PC-9 (cell line): Measurements from ENCODE around the gene OSM. TPM values are rescaled to one million over a fixed set of nuclear protein-coding genes. Genes with fewer than 3 reads are reported as not detected.

Experiments
- BruUV-seq: library from RNA; stranded (reverse); fragments of 400-500 nt; replicated peaks from 2 replicates; lab custom pipeline; 2021; lab: Mats Ljungman, UMichigan
- CTCF ChIA-PET: fragments of 300-600 bp; sonication (Branson Sonifier 250); formaldehyde crosslinking; loops from one replicate; lab custom pipeline; 2022; ENCODE audit warnings: antibody characterized with exemption; lab: Charles Lee
- POLR2A ChIA-PET: fragments of 300-600 bp; sonication (Branson Sonifier 250); formaldehyde crosslinking; loops from one replicate; lab custom pipeline; 2022; ENCODE audit warnings: antibody characterized with exemption; ENCODE audit not compliant: unreplicated experiment; lab: Charles Lee
- DNase-seq, 2 experiments: peaks; one replicate each; pipeline versions ENCODE4 v3.0.0 to v3.0.0-alpha.2; 2015 to 2022; ENCODE audit warnings: mixed read lengths in 1 of 2
- H2AFZ ChIP-seq: fragments of 200-600 bp; sonication (generic); 2 replicates; pipeline ENCODE4 v1.8.1; 2017; ENCODE audit warnings: antibody characterized with exemption
- H3F3A ChIP-seq: fragments of 200-600 bp; sonication (generic); 2 replicates; pipeline ENCODE4 v1.8.1; 2017; ENCODE audit warnings: antibody characterized with exemption, mild to moderate bottlenecking, low read depth; ENCODE audit not compliant: insufficient read depth
- H3K27ac ChIP-seq: fragments of 200-600 bp; sonication (generic); 2 replicates; pipeline ENCODE4 v1.6.1; 2016; ENCODE audit warnings: mixed run types
- H3K27me3 ChIP-seq: fragments of 200-600 bp; sonication (generic); 2 replicates; pipeline ENCODE4 v1.6.1; 2016; ENCODE audit warnings: low read depth, mixed run types; ENCODE audit not compliant: insufficient read depth
- H3K36me3 ChIP-seq: fragments of 200-600 bp; sonication (generic); 2 replicates; pipeline ENCODE4 v1.6.1; 2016; ENCODE audit warnings: low read depth, mixed run types
- H3K4me1 ChIP-seq: fragments of 200-600 bp; sonication (generic); replicated peaks from 2 replicates; pipeline ENCODE4 v1.6.1; 2016; ENCODE audit warnings: mixed run types; ENCODE audit not compliant: insufficient read depth
- H3K4me2 ChIP-seq: fragments of 200-600 bp; sonication (generic); 2 replicates; pipeline ENCODE4 v1.6.1; 2017; ENCODE audit warnings: mixed run types
- H3K4me3 ChIP-seq: fragments of 200-600 bp; sonication (generic); 2 replicates; pipeline ENCODE4 v1.6.1; 2016; ENCODE audit warnings: mixed run types
- H3K79me2 ChIP-seq: fragments of 200-600 bp; sonication (generic); 2 replicates; pipeline ENCODE4 v1.6.1; 2017; ENCODE audit warnings: low read depth, mixed run types
- H3K9me2 ChIP-seq: fragments of 200-600 bp; sonication (generic); 2 replicates; pipeline ENCODE4 v1.8.1; 2017; ENCODE audit warnings: mild to moderate bottlenecking; ENCODE audit not compliant: insufficient read depth
- H3K9me3 ChIP-seq: fragments of 200-600 bp; sonication (generic); 2 replicates; pipeline ENCODE4 v1.8.1; 2016; ENCODE audit warnings: low read depth; ENCODE audit not compliant: insufficient read depth
- H4K20me1 ChIP-seq: fragments of 200-600 bp; sonication (generic); 2 replicates; pipeline ENCODE4 v1.8.1; 2017; ENCODE audit not compliant: insufficient read depth
- EZH2 ChIP-seq: fragments of 200-600 bp; sonication (generic); IDR thresholded peaks from 2 replicates; pipeline ENCODE4 v1.8.0; 2017; ENCODE audit warnings: antibody characterized with exemption, low read depth
- intact Hi-C: fragments of 100-400 bp; cut with micrococcal nuclease; formaldehyde crosslinking; loops from one replicate; pipeline ENCODE4 v1.10.0; 2022; ENCODE audit not compliant: unreplicated experiment
- total RNA-seq: library from RNA; stranded (reverse); gene quantifications from 2 replicates; pipeline ENCODE4 v1.2.3, GENCODE V29; 2021
- TF ChIP-seq, protein P1 (sequence below): fragments of 200-600 bp; sonication (generic); conservative IDR thresholded peaks from 2 replicates; pipeline ENCODE4 v1.6.1; 2017; ENCODE audit warnings: mixed run types, antibody characterized with exemption, mild to moderate bottlenecking, moderate library complexity

The OSM gene
- total RNA-seq, 1 experiment from 2014 or later, result not detected

DNA sequence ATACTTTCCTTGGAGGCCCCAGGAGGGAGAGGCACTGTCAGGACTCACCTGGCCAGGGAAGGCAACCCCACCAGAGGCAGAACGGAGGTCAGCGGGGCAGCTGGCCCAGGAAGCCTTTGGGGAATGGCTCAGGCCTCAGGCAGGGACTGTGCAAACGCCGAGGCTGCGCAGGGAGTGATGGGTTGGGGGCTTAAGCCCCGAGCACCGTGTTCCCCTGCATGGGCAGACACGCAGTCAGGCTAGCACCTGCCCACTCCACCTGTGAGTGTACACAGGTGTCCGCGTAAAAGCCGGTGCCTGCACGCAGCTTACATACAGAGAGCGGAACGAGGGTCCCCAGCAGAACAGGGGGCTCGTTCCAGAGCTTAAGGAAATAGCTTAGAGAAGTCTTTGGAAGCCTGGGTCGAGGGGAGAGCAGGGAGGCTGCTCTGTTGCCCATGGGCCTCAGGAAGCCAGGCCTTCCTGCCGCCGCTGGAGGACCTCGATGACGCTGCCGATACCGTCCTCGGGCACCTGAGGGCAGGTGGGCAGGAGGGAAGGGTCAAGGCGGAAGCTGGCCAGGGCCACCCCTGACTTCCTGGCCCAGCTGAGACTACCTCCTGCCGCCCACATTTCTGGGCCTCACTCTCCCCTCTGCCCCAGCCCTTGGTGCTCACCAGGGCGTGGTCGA is 18.7 kb upstream of the OSM start:
- no peak overlapping the region for H3K27ac ChIP-seq
- intact Hi-C loops, result no loop called here
- H3K27me3 ChIP-seq, result no peaks in the 10 kb centered on the region
- H3K36me3 ChIP-seq, result no peaks in the 10 kb centered on the region
- H3K9me3 ChIP-seq, result no peaks in the 10 kb centered on the region
- H2AFZ ChIP-seq, result no peak overlapping the region
- H3K9me2 ChIP-seq, result no peaks in the 10 kb centered on the region
- H3K4me1 ChIP-seq, result peaks cover 14% of the 10 kb centered on the region
- BruUV-seq, result no TSS peak
- no peak overlapping the region for H3K4me2 ChIP-seq
- DNase-seq, result no peak
- peaks cover 28% of the 10 kb centered on the region for H3F3A ChIP-seq
- H4K20me1 ChIP-seq, result no peaks in the 10 kb centered on the region
- ChIA-PET CTCF (interaction anchor here (0.6 to 1.3 kb wide), 3 partner anchors 8 to 30 kb away, joined by 3 to 4 read pairs (median 3); no protein-coding TSS in a partner anchor), POLR2A (no interaction called here)
- no peak for TF ChIP-seq EZH2
- TF ChIP-seq, protein P1, sequence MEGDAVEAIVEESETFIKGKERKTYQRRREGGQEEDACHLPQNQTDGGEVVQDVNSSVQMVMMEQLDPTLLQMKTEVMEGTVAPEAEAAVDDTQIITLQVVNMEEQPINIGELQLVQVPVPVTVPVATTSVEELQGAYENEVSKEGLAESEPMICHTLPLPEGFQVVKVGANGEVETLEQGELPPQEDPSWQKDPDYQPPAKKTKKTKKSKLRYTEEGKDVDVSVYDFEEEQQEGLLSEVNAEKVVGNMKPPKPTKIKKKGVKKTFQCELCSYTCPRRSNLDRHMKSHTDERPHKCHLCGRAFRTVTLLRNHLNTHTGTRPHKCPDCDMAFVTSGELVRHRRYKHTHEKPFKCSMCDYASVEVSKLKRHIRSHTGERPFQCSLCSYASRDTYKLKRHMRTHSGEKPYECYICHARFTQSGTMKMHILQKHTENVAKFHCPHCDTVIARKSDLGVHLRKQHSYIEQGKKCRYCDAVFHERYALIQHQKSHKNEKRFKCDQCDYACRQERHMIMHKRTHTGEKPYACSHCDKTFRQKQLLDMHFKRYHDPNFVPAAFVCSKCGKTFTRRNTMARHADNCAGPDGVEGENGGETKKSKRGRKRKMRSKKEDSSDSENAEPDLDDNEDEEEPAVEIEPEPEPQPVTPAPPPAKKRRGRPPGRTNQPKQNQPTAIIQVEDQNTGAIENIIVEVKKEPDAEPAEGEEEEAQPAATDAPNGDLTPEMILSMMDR, result no peak
- no peaks in the 10 kb centered on the region for H3K79me2 ChIP-seq
- H3K4me3 ChIP-seq, result no peak overlapping the region

DNA sequence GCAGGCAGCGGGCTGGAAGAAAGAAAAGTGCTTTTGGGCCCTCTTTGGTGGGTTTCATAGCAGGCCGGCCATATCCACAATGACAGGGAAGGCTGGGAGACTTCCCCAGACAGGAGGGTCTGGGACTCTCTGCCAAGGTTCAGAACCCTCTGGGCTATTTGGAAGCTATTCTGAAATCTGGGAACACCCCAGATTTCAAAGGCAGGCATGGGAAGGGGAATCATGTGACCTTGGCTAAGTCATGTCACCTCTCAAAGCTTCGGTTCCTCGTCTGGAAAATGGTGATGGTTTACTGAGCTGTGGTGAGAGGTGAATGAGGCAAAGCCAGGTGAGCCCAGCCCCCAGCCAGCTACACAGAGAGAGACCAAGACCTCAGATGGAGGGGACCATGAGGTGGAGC is 18.0 kb upstream of the OSM start:
- intact Hi-C loops, result no loop called here
- DNase-seq, result no peak
- CTCF ChIA-PET, result no interaction called here

DNA sequence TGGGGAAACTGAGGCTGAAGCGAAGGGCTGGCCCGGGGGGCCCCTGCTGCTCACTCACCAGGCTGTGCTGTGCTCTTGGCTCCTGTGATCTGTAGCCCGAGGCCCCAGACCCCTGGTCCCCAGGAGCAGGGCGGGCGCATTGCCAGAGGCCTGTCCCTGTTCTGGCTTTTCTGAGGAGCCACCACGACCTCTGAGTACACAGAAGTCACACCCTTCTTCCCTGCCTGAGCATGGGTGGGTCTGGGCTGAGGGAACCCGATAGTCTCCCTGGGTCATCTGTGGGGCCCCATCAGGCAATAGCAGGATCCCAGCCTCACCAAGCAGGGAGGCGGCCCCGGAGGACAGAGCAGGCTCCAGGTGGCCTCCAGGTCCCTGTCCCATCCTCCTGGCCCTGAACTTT is 17.5 kb upstream of the OSM start:
- no peak overlapping the region for H3K27ac ChIP-seq
- H3K36me3 ChIP-seq, result no peaks in the 10 kb centered on the region
- no peak overlapping the region for H2AFZ ChIP-seq
- no peak for DNase-seq
- H4K20me1 ChIP-seq, result no peaks in the 10 kb centered on the region
- H3K79me2 ChIP-seq, result no peaks in the 10 kb centered on the region
- H3K4me2 ChIP-seq, result no peak overlapping the region
- ChIA-PET CTCF (interaction anchor here (0.6 kb wide), 1 partner anchor 218 kb away, joined by 5 read pairs; no protein-coding TSS in a partner anchor), POLR2A (no interaction called here)
- no peaks in the 10 kb centered on the region for H3K9me3 ChIP-seq
- no TSS peak for BruUV-seq
- H3K4me1 ChIP-seq, result peaks cover 7% of the 10 kb centered on the region
- TF ChIP-seq EZH2, result no peak
- TF ChIP-seq, protein P1, result no peak
- peaks cover 21% of the 10 kb centered on the region for H3F3A ChIP-seq
- H3K27me3 ChIP-seq, result no peaks in the 10 kb centered on the region
- no peaks in the 10 kb centered on the region for H3K9me2 ChIP-seq
- intact Hi-C loops, result no loop called here
- H3K4me3 ChIP-seq, result no peak overlapping the region

More for the DNA sequence above, 18.0 kb upstream of the OSM start:
- Histone ChIP-seq H4K20me1 (no peaks in the 10 kb centered on the region), H3K79me2 (no peaks in the 10 kb centered on the region), H2AFZ (no peak overlapping the region), H3K4me3 (no peak overlapping the region), H3F3A (peaks cover 21% of the 10 kb centered on the region), H3K9me2 (no peaks in the 10 kb centered on the region), H3K27ac (no peak overlapping the region), H3K27me3 (no peaks in the 10 kb centered on the region), H3K4me2 (no peak overlapping the region), H3K4me1 (peaks cover 7% of the 10 kb centered on the region), H3K36me3 (no peaks in the 10 kb centered on the region), H3K9me3 (no peaks in the 10 kb centered on the region)
- BruUV-seq, result no TSS peak
- POLR2A ChIA-PET, result no interaction called here
- TF ChIP-seq, protein P1, result no peak
- no peak for TF ChIP-seq EZH2
